UCSD-AML1 (cell line): Measurements from ENCODE around the gene PSD4.

Source experiments
- DNase-seq: peaks from one replicate; lab custom pipeline; 2025; ENCODE audit not compliant: unreplicated experiment; lab: John Stamatoyannopoulos, UW

The PSD4 gene

GRCh38 chr2:113203901-113204519, 30.2 kb downstream of the PSD4 start:
- peak; percentile 76 for DNase-seq

- no peak for DNase-seq
These were observed 32.5 kb downstream of the PSD4 start for GRCh38 chr2:113206251-113206650.

- no peak for DNase-seq
These were observed 33.2 kb downstream of the PSD4 start for GRCh38 chr2:113207021-113207420.

- DNase-seq: no peak
These were observed 34.6 kb downstream of the PSD4 start for GRCh38 chr2:113208396-113208795.

GRCh38 chr2:113209011-113209645, 35.4 kb downstream of the PSD4 start:
- DNase-seq: no peak

GRCh38 chr2:113209646-113210171, 35.9 kb downstream of the PSD4 start:
- no peak for DNase-seq

- DNase-seq: no peak
These were observed 37.7 kb downstream of the PSD4 start for GRCh38 chr2:113211226-113212105.

GRCh38 chr2:113212245-113213060, 38.7 kb downstream of the PSD4 start:
- no peak for DNase-seq

GRCh38 chr2:113213061-113213930, 39.5 kb downstream of the PSD4 start:
- DNase-seq: no peak

GRCh38 chr2:113214141-113214540, 40.4 kb downstream of the PSD4 start:
- no peak for DNase-seq

GRCh38 chr2:113215056-113215455, 41.3 kb downstream of the PSD4 start:
- DNase-seq: no peak

GRCh38 chr2:113216321-113216720, 42.5 kb downstream of the PSD4 start:
- DNase-seq: no peak

GRCh38 chr2:113216891-113217454, 43.2 kb downstream of the PSD4 start:
- DNase-seq: peak; percentile 58

GRCh38 chr2:113217455-113218282, 43.9 kb downstream of the PSD4 start:
- peak; percentile 83 for DNase-seq

GRCh38 chr2:113218283-113219091, 44.7 kb downstream of the PSD4 start:
- DNase-seq: no peak

- DNase-seq: no peak
These were observed 45.3 kb downstream of the PSD4 start for GRCh38 chr2:113219092-113219441.

GRCh38 chr2:113219525-113219888, 45.7 kb downstream of the PSD4 start:
- no peak for DNase-seq
